Kidney (tissue), 14 donors: ENCODE results near the gene LAPTM5. TPM values are rescaled to one million over a fixed set of nuclear protein-coding genes. Genes with fewer than 3 reads are reported as not detected.

Experiments used
- DNase-seq, 5 donors: peaks; one replicate each; pipeline ENCODE4 v3.0.0-alpha.2; 2013 to 2020
- FAIRE-seq: peaks from 2 replicates; lab custom pipeline; 2012; peaks lifted over from hg19 to GRCh38; lab: Jason Lieb, UNC
- H3K27ac ChIP-seq, 2 donors: one replicate each; pipeline ENCODE4 v1.7.0; 2013; ENCODE audit warnings: low read depth in 2 of 2, low read length in 2 of 2, inconsistent platforms in 1 of 2
- H3K27me3 ChIP-seq: one replicate; pipeline ENCODE4 v1.7.1; 2013; ENCODE audit warnings: low read length, inconsistent platforms; ENCODE audit not compliant: control insufficient read depth, insufficient read depth
- H3K36me3 ChIP-seq, 3 donors: one replicate each; pipeline versions ENCODE4 v1.7.0 to v1.7.1; 2013; ENCODE audit warnings: low read length in 3 of 3, control low read depth in 1 of 3, inconsistent platforms in 1 of 3; ENCODE audit not compliant: insufficient read depth in 3 of 3, control insufficient read depth in 2 of 3
- H3K4me1 ChIP-seq, 3 donors: one replicate each; pipeline versions ENCODE4 v1.7.0 to v1.7.1; 2013; ENCODE audit warnings: low read length in 3 of 3, inconsistent platforms in 1 of 3, low read depth in 1 of 3; ENCODE audit not compliant: control insufficient read depth in 2 of 3, insufficient read depth in 2 of 3
- H3K4me3 ChIP-seq, 3 donors: one replicate each; pipeline versions ENCODE4 v1.7.0 to v1.8.1; 2013; ENCODE audit warnings: low read length in 3 of 3, control low read depth in 1 of 3, inconsistent platforms in 1 of 3
- H3K9ac ChIP-seq, 3 donors: one replicate each; pipeline versions ENCODE4 v1.7.0 to v1.7.1; 2013; ENCODE audit warnings: low read length in 3 of 3, control low read depth in 1 of 3, inconsistent platforms in 1 of 3
- H3K9me3 ChIP-seq, 3 donors: one replicate each; pipeline versions ENCODE4 v1.7.0 to v1.7.1; 2013; ENCODE audit warnings: low read length in 3 of 3, control low read depth in 1 of 3, inconsistent platforms in 1 of 3; ENCODE audit not compliant: control insufficient read depth in 2 of 3, insufficient read depth in 1 of 3
- intact Hi-C: fragments of 100-400 bp; cut with DNase I; formaldehyde crosslinking; loops from one replicate; pipeline ENCODE4 v1.11.1; 2022
- polyA plus RNA-seq: library from polyadenylated mRNA; stranded (reverse); fragments of 350-450 nt; fragmentation: Illumina TruSeq; extraction: RNeasy Lipid Tissue Mini Kit (QIAGEN cat#74804); gene quantifications from one replicate; pipeline ENCODE4 v1.2.3, GENCODE V29; 2014; ENCODE audit warnings: low read depth, low replicate concordance; ENCODE audit not compliant: insufficient read depth
- total RNA-seq: library from RNA; stranded (reverse); fragmentation: NEBNext Ultra II Directional; extraction: Animal tissue kit (Norgen Biotek cat#: 25700); gene quantifications from one replicate; pipeline ENCODE4 v1.2.1, GENCODE V29; 2021
- TF ChIP-seq, protein P1 (sequence below): IDR thresholded peaks from 3 replicates; pipeline ENCODE4 v1.5.1; 2012; ENCODE audit warnings: mild to moderate bottlenecking, moderate library complexity, borderline replicate concordance; ENCODE audit not compliant: insufficient read depth; ENCODE audit errors: extremely low read depth
- donor health status: control.
- donor health status: control.
- donor health status: control.
- donor health status: control.
- donor health status: control.
- donor health status: DM: yes; HTN: yes; CAD: no.
- donor health status: Normal renal cell carcinoma (clear cell type).

Gene LAPTM5
- total and polyA plus RNA-seq, 2 donors from 2014 or later, result 23.5 to 108 TPM

DNA sequence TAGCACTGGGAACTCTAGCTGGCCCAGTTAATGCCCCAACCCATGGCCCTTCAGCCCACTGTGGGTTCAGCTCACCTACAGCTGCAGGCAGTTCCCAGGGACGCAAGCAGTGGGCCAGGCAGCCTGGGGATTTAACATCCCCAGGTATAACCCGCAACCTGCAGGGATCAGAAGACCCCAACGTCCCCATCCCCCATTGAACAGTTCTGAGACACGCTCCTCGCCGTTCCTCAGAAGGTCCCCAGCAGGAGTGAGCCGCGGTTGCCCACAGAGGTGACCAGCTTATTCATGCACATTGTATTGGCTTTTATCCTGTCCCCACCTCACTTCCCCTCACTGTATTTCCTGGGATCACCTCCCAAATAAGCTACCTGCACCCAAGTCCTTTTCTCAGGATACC is 29.2 kb downstream of the LAPTM5 start:
- Histone ChIP-seq H3K9ac (no peak overlapping the region), H3K27ac (no peak overlapping the region), H3K4me1 (peaks cover 0 to 3% (median 3%) of the 10 kb centered on the region in 3 donors), H3K36me3 (no peaks in the 10 kb centered on the region), H3K9me3 (no peaks in the 10 kb centered on the region), H3K27me3 (no peaks in the 10 kb centered on the region), H3K4me3 (no peak overlapping the region)
- intact Hi-C loops, result no loop called here
- FAIRE-seq (no peak), DNase-seq (peak in 1 of 5 donors; percentile 55)
- TF ChIP-seq, protein P1, sequence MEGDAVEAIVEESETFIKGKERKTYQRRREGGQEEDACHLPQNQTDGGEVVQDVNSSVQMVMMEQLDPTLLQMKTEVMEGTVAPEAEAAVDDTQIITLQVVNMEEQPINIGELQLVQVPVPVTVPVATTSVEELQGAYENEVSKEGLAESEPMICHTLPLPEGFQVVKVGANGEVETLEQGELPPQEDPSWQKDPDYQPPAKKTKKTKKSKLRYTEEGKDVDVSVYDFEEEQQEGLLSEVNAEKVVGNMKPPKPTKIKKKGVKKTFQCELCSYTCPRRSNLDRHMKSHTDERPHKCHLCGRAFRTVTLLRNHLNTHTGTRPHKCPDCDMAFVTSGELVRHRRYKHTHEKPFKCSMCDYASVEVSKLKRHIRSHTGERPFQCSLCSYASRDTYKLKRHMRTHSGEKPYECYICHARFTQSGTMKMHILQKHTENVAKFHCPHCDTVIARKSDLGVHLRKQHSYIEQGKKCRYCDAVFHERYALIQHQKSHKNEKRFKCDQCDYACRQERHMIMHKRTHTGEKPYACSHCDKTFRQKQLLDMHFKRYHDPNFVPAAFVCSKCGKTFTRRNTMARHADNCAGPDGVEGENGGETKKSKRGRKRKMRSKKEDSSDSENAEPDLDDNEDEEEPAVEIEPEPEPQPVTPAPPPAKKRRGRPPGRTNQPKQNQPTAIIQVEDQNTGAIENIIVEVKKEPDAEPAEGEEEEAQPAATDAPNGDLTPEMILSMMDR, result no peak

DNA sequence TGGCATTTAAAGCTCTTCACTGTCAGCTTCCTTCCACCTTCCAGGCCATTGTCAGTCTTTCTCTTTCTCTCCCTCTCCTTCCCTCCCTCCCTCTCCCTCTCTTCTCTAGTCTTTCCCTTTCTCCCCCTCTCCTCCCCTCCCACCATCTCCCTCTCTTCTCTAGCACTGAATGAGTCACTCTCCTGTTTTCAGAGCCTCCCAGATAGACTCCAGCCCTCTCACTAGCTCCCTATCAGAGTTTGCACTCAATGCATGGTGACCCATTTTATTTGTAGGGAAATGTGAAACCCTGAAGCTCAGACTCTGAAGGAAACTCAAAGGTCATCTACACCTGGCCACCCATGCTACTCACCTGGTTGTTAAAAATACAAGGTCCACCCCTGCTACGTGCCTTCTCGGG is 29.8 kb downstream of the LAPTM5 start:
- Histone ChIP-seq H3K4me1 (peaks cover 0 to 3% (median 3%) of the 10 kb centered on the region in 3 donors), H3K27me3 (no peaks in the 10 kb centered on the region), H3K27ac (no peak overlapping the region), H3K9me3 (no peaks in the 10 kb centered on the region), H3K36me3 (no peaks in the 10 kb centered on the region), H3K4me3 (no peak overlapping the region), H3K9ac (no peak overlapping the region)
- FAIRE-seq, result no peak
- intact Hi-C loops, result no loop called here
- TF ChIP-seq, protein P1, result no peak
- no peak for DNase-seq

DNA sequence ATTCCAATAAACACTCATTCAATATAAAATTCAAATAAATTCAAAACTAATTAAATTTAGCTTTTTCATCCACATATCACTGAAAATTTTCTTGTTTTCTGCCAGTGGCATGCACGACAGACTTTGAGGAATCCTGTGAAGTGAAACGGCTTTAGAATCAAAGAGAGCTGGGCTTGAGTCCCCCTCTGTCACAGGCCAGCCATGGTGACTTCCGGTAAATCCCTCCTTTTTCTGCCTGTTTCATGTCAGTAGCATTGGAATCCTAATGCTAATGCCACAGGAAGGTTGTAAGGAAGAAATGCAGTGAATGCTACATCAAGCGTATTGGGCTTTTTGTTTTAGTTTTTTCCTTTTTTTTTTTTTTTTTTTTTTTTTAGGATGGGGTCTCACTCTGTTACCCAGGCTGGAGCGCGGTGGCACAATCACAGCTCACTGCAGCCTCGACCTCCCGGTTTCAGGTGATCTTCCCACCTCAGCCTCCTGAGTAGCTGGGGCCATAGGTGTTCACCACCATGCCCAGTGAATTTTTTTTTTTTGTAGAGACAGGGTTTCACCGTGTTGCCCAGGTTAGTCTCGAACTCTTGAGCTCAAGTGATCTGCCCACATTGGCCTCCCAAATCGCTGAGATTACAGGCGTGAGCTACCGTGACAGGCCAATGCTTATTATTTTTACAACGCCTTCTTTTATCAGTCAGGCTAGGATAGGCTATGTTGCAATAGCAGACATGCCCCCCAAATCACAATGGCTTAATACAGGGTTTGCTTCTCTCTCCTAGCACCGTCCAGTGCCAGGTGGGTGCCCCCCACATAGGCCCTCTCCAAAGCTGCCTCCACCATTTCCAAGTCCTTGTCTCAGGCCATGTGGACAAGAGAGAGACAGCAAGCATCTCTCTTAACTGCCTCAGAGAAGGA is 30.5 kb downstream of the LAPTM5 start:
- no peaks in the 10 kb centered on the region for H3K27me3 ChIP-seq
- TF ChIP-seq, protein P1, result no peak
- H3K4me1 ChIP-seq, result peaks cover 0 to 3% (median 3%) of the 10 kb centered on the region in 3 donors
- FAIRE-seq (no peak), DNase-seq (peak in 2 of 5 donors; percentile 30 to 51)
- H3K36me3 ChIP-seq, result no peaks in the 10 kb centered on the region
- intact Hi-C loops, result no loop called here
- H3K9me3 ChIP-seq, result no peaks in the 10 kb centered on the region
- H3K9ac ChIP-seq, result no peak overlapping the region
- no peak overlapping the region for H3K4me3 ChIP-seq
- H3K27ac ChIP-seq, result no peak overlapping the region
